GM19438 (cell line): ENCODE measurements around the gene ME3.

Source experiments
- ATAC-seq: cut with Tn5 transposase; IDR thresholded peaks from one replicate; pipeline ENCODE4 v1.9.1; 2021; ENCODE audit warnings: low read depth; ENCODE audit not compliant: unreplicated experiment

ME3 gene

DNA sequence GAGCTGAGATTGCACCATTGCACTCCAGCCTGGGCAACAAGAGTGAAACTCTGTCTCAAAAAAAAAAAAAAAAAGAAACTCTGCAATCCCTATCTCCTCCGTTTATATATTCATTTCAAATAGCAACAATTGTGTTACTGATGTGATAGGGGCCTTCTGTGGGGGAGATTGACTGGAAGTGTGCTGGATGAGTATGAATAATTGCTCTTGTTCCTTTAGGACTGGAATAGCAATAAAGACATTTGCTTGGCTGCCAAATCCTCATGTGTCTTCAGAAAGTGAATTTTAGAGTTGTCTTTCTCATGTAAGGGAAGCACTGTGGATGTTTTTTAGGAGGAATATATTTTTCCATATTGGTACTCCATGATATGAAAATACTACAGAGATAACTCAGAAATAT, 21.1 kb upstream of the ME3 start:
- no peak for ATAC-seq

- ATAC-seq = no peak
These were observed 20.3 kb upstream of the ME3 start for GRCh38 chr11:86692746-86693145.

DNA sequence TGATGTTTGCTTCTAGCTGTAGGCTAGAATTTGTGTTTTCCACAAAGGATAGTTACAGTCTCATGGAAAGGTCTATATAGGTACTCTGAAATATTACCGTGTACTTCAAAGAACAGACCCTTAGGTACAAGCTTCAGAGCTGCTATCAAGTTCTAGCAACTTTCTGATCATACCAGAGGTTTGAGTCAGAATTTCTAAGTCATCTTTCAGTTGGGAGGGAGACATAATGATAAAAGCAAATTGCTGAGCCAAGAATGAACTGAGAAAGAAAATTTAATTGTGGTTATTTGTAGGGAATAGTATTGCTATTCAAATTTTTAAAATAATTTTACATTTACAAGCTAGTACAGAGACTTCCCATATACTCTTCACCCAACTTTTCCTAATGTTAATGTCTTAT, 19.9 kb upstream of the ME3 start:
- no peak for ATAC-seq

GRCh38 chr11:86688398-86689179, 16.2 kb upstream of the ME3 start:
- no peak for ATAC-seq

- no peak for ATAC-seq
These were observed 14.9 kb upstream of the ME3 start for GRCh38 chr11:86687185-86687778.

GRCh38 chr11:86686531-86686930, 14.1 kb upstream of the ME3 start:
- ATAC-seq = no peak

DNA sequence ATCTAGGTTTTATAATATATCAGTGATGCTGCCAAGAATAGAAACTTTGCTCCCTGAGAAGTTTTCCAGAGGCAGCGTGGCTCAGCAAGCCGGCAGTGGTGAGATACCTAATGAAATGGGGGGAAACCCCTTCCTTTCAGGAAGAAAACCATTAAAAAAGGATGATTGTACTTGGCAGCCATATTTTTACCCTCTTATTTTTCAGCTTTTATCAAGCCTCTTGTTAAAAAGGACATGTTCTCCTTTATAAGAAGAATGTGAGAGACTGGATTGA, 9.0 kb upstream of the ME3 start:
- ATAC-seq = no peak

GRCh38 chr11:86680716-86681482, 8.5 kb upstream of the ME3 start:
- ATAC-seq = no peak

- no peak for ATAC-seq
These were observed 6.4 kb upstream of the ME3 start for GRCh38 chr11:86678823-86679222.

DNA sequence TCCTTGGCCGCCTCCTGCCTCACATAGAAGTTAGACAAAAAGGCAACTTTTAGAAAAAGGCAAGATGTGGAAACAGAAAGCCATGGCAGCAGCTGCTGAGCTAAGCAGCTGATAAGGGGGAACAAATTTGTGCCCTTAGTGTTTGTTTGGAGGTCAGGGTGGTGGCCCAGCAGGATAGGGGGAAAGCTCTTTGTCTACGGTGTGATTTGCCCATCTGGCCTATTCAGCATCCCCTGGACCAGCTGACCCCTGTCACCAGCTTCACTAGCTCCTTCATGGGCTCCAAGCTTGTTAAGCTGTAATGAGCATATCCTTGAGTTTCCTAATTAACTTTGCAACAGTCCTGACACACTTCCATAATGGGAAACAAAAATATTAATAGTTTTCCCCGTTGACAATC, 5.9 kb upstream of the ME3 start:
- ATAC-seq = no peak

- no peak for ATAC-seq
These were observed 4.2 kb upstream of the ME3 start for GRCh38 chr11:86676533-86677154.

- ATAC-seq = no peak
These were observed 3.6 kb upstream of the ME3 start for GRCh38 chr11:86676010-86676409.

DNA sequence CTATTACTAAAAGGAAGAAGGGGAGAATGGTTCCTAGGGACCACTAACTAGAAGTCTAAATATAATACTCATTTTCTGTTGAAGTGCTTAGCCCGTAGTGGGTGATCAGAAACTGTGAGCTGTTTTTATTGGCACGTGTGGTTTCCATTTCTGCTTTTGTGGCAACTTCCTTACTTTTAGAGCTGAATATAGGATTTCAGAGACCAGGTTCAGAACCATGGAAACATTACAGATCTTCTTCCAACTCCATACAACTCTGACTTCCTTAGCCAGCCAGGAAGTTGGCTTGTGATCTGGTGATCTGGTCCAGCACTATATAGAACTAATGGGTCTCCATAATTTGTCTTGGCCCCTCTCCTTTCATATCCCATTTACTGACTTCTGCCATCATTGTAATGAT, 2.6 kb upstream of the ME3 start:
- no peak for ATAC-seq

GRCh38 chr11:86673872-86674750, 1.7 kb upstream of the ME3 start:
- ATAC-seq = no peak

DNA sequence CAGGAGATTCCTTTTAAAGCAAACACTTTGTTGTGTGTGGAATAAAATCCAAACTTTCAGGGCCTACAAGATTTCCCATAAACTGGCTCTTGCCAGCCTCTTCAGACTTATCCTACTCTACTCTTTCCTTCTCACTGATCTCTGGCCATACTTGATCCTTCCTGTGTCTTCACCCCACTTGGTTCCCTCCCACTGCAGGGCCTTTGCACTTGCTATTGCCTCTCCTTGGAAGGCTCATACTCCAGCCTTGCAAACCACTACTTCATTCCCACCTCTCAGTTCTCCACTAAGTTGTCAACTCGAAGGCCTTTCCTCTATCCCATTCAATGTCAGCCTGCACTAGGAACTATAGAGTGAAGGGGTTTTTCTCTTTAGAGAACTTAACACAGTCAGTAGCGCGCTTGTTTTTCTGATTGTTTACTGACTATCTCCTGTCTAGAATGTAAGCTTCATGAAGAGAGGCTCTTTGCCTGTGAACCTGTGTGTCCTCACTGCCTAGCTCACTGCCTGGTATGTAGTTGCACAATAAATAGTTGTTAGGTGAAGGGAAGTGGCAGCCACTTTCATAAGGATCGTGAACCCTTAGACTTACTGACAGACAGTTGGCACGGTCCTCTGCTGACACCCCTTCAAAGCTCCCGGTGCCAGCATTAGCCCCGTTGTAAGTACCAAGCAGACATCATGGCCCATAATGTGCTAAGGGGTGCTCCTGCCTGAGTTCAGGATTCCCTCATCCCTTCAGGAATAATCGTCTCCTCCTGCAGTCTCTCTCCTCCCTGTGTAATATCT, 833 bp upstream of the ME3 start:
- ATAC-seq = no peak

- no peak for ATAC-seq
These were observed 847 bp downstream of the ME3 start for GRCh38 chr11:86671531-86672006.

GRCh38 chr11:86670911-86671310, 1.5 kb downstream of the ME3 start:
- ATAC-seq = no peak

DNA sequence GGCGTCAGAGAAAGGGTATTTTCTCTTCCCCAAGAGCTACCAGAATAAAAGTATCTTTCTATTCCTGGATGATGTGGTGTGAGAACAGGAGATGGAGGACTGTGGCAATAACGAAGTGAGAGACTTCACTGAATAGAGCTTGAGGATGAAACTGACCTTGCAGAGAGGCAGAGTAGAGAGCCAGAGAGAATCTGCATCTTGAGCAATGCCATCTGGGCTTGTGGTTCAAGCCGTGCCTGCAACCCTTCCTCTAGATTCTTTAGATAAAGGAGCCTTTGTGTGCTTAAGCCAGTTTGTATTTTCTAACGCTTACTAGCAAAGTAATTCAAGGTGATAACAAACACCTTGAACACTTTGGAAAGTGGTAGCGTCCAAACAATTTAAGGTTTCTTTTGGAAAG, 2.2 kb downstream of the ME3 start:
- no peak for ATAC-seq

- no peak for ATAC-seq
These were observed 3.0 kb downstream of the ME3 start for GRCh38 chr11:86669424-86669823.

GRCh38 chr11:86668929-86669328, 3.5 kb downstream of the ME3 start:
- ATAC-seq = no peak
